LNCAP (cell line): ENCODE measurements around the gene MRPL47.

ENCODE experiments used
- CTCF ChIP-seq: fragments of 450-650 bp; IDR thresholded peaks from 2 replicates; pipeline ENCODE4 v1.5.1; 2017; ENCODE audit warnings: mild to moderate bottlenecking

Gene MRPL47

GRCh38 chr3:179544981-179545645, 59.3 kb downstream of the MRPL47 start:
- TF ChIP-seq CTCF = no peak

GRCh38 chr3:179542375-179542774, 62.1 kb downstream of the MRPL47 start:
- TF ChIP-seq CTCF = no peak

- TF ChIP-seq CTCF = no peak
Observed at GRCh38 chr3:179541596-179541995, 62.8 kb downstream of the MRPL47 start.

- TF ChIP-seq CTCF = no peak
Observed at GRCh38 chr3:179541094-179541493, 63.3 kb downstream of the MRPL47 start.
